Measurements from ENCODE around the gene ADAMTS18.

Gene ADAMTS18

DNA sequence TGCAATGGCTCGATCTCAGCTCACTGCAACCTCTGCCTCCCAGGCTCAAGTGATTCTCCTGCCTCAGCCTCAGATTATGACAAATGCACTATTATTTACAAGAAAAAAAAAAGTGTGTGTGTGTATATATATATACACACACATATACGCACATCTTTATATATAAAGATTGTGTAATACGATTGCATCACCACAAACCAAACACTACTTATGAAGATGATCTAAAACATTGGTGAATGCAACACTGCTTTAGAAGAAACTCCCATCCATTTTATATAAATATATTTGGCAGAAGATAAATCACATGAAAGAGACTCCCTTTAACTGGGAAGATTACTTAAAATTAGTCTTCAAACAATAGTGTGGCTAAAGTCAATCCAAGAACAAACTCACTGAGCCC lies 138.9 kb downstream of the ADAMTS18 start:
- TF ChIP-seq, protein P1, sequence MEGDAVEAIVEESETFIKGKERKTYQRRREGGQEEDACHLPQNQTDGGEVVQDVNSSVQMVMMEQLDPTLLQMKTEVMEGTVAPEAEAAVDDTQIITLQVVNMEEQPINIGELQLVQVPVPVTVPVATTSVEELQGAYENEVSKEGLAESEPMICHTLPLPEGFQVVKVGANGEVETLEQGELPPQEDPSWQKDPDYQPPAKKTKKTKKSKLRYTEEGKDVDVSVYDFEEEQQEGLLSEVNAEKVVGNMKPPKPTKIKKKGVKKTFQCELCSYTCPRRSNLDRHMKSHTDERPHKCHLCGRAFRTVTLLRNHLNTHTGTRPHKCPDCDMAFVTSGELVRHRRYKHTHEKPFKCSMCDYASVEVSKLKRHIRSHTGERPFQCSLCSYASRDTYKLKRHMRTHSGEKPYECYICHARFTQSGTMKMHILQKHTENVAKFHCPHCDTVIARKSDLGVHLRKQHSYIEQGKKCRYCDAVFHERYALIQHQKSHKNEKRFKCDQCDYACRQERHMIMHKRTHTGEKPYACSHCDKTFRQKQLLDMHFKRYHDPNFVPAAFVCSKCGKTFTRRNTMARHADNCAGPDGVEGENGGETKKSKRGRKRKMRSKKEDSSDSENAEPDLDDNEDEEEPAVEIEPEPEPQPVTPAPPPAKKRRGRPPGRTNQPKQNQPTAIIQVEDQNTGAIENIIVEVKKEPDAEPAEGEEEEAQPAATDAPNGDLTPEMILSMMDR (conservative IDR thresholded peaks at IDR 0.05; ENCODE audit: low read depth, low read length), result no peak
- Histone ChIP-seq H3K36me3 (ENCODE audit: insufficient read depth) (no peaks in the 10 kb centered on the region), H3K4me2 (no peak overlapping the region), H4K20me1 (ENCODE audit: insufficient read depth) (no peaks in the 10 kb centered on the region), H3K27ac (no peak overlapping the region), H3K27me3 (ENCODE audit: insufficient read depth, low read depth) (no peaks in the 10 kb centered on the region), H3K4me1 (ENCODE audit: low read depth, poor library complexity, severe bottlenecking) (no peaks in the 10 kb centered on the region), H3K79me2 (ENCODE audit: insufficient read depth, low read depth) (no peaks in the 10 kb centered on the region), H2AFZ (ENCODE audit: low read depth) (no peak overlapping the region), H3K4me3 (IDR thresholded peaks at IDR 0.05; ENCODE audit: insufficient read depth, low read depth, low read length) (no peak overlapping the region), H3K9ac (no peak overlapping the region)

DNA sequence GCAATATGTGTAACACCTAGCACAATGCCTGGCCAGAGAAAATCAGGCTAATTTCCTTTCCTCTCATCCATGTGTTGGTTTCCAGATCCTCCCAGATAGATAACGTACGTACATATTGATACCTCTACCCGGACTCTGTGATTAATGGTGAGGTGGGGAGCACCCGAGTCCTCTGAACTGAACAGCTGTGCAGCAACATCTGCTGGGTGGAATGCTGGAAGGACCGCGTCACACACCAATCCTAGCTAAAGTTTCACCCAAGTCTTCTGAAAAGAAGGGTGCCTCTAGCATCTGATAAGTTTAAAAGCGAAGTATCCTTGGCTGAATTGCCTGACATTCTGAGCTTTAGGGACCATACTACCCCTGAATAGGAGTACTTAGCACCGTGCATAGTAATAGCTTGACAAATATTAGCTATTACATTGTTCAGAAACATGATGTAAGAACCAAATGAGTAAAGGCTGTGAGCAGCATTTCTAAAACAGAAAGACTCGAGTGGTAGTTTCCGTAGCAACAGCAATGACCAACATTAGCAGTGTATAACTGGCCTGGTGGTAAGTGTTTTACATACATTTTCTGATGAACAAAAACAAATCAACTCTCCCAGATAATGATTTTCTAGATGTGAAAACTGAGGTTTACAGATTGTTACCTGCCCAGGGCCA lies 144.3 kb downstream of the ADAMTS18 start:
- no peak overlapping the region for H3K4me2 ChIP-seq
- no peak overlapping the region for H3K4me3 ChIP-seq (IDR thresholded peaks at IDR 0.05; ENCODE audit: insufficient read depth, low read depth, low read length)
- no peak overlapping the region for H3K9ac ChIP-seq
- H3K27ac ChIP-seq, result no peak overlapping the region
- no peak overlapping the region for H2AFZ ChIP-seq (ENCODE audit: low read depth)
- TF ChIP-seq, protein P1 (conservative IDR thresholded peaks at IDR 0.05; ENCODE audit: low read depth, low read length), result no peak
- H3K27me3 ChIP-seq (ENCODE audit: insufficient read depth, low read depth), result no peaks in the 10 kb centered on the region
- H4K20me1 ChIP-seq (ENCODE audit: insufficient read depth), result no peaks in the 10 kb centered on the region
- H3K4me1 ChIP-seq (ENCODE audit: low read depth, poor library complexity, severe bottlenecking), result no peaks in the 10 kb centered on the region
- no peaks in the 10 kb centered on the region for H3K36me3 ChIP-seq (ENCODE audit: insufficient read depth)
- H3K79me2 ChIP-seq (ENCODE audit: insufficient read depth, low read depth), result no peaks in the 10 kb centered on the region

DNA sequence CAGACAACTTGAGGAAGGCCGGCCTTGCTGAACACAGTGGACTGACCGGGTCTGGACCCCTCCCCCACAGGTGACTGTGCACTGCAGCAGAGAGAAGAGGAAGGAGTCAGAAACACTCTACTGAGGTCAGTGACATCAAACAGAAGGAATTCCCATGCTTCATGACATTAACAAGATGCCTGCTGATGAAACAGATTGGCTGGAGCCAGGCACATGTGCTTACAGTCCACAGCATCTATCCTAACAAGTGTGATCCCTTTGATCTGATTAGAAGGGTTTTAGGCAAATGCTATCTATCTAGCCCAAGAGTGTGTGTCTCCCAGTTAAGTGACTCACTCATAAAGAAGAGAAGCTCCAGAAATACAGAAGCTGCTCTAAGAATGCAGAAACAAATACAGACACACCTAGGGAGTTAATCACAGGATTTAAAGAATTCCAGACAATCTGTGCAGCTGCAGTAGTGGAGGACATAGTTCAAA lies 145.5 kb downstream of the ADAMTS18 start:
- Histone ChIP-seq H3K36me3 (ENCODE audit: insufficient read depth) (no peaks in the 10 kb centered on the region), H2AFZ (ENCODE audit: low read depth) (no peak overlapping the region)

DNA sequence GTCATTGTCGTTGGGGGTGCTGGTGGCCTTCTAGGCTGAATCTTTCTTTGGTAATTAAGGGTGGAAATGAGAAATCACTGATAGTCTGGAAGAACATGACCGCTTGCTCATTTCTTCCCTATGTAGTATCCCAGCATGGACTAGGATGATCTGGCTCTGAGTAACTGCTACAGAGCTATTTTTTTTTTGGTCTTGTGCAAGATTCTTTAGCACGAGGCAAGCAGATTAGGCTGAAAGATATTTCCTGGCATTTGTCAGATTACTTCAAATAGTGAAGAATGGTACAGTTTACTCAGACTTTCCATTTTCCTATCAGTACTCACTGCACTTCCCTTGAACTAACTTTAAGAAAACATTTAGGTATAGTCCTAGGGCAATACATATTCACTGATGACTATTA lies 146.6 kb downstream of the ADAMTS18 start:
- TF ChIP-seq, protein P1 (conservative IDR thresholded peaks at IDR 0.05; ENCODE audit: low read depth, low read length), result no peak

More for the DNA sequence above, 145.5 kb downstream of the ADAMTS18 start:
- H3K9ac ChIP-seq, result no peak overlapping the region
- no peak overlapping the region for H3K4me2 ChIP-seq
- H3K79me2 ChIP-seq (ENCODE audit: insufficient read depth, low read depth), result no peaks in the 10 kb centered on the region
- no peaks in the 10 kb centered on the region for H4K20me1 ChIP-seq (ENCODE audit: insufficient read depth)
- no peaks in the 10 kb centered on the region for H3K27me3 ChIP-seq (ENCODE audit: insufficient read depth, low read depth)
- no peak overlapping the region for H3K27ac ChIP-seq
- no peak overlapping the region for H3K4me3 ChIP-seq (IDR thresholded peaks at IDR 0.05; ENCODE audit: insufficient read depth, low read depth, low read length)
- TF ChIP-seq, protein P1 (conservative IDR thresholded peaks at IDR 0.05; ENCODE audit: low read depth, low read length), result no peak
- H3K4me1 ChIP-seq (ENCODE audit: low read depth, poor library complexity, severe bottlenecking), result no peaks in the 10 kb centered on the region

More for the DNA sequence above, 146.6 kb downstream of the ADAMTS18 start:
- Histone ChIP-seq H4K20me1 (ENCODE audit: insufficient read depth) (no peaks in the 10 kb centered on the region), H3K9ac (no peak overlapping the region), H3K4me1 (ENCODE audit: low read depth, poor library complexity, severe bottlenecking) (no peaks in the 10 kb centered on the region), H3K4me2 (no peak overlapping the region), H3K36me3 (ENCODE audit: insufficient read depth) (no peaks in the 10 kb centered on the region), H3K27ac (no peak overlapping the region), H3K4me3 (IDR thresholded peaks at IDR 0.05; ENCODE audit: insufficient read depth, low read depth, low read length) (no peak overlapping the region), H2AFZ (ENCODE audit: low read depth) (no peak overlapping the region), H3K27me3 (ENCODE audit: insufficient read depth, low read depth) (no peaks in the 10 kb centered on the region), H3K79me2 (ENCODE audit: insufficient read depth, low read depth) (no peaks in the 10 kb centered on the region)

Data from KMS-11 (cell line).